Gastrocnemius medialis (tissue), 4 donors: Measurements from ENCODE around the gene LANCL2. TPM values are rescaled to one million over a fixed set of nuclear protein-coding genes. Genes with fewer than 3 reads are reported as not detected.

Experiments
- ATAC-seq, 2 donors: fragments of 150-250 bp; one replicate each; pipeline ENCODE4 v1.9.1; 2016
- DNase-seq, 2 donors: peaks; one replicate each; pipeline ENCODE4 v3.0.0-alpha.2; 2019
- H3K27ac ChIP-seq, 4 donors: fragments of 200-600 bp; sonication (generic); 1 replicate in 1 of 4; 2 replicates in 3 of 4; pipeline ENCODE4 v1.5.1; 2016 to 2018; ENCODE audit warnings: mild to moderate bottlenecking in 2 of 4, moderate library complexity in 1 of 4
- H3K27me3 ChIP-seq, 3 donors: fragments of 200-600 bp; sonication (generic) in 2 of 3; 1 replicate in 1 of 3; 2 replicates in 2 of 3; pipeline versions ENCODE4 v1.5.1 to v1.6.0; 2016 to 2019; ENCODE audit warnings: mild to moderate bottlenecking in 1 of 3, moderate library complexity in 1 of 3
- H3K36me3 ChIP-seq, 2 donors: fragments of 200-600 bp; sonication (generic) in 1 of 2; one replicate each; pipeline ENCODE4 v1.5.1; 2017 to 2018
- H3K4me1 ChIP-seq, 2 donors: fragments of 200-600 bp; sonication (generic) in 1 of 2; one replicate each; pipeline ENCODE4 v1.5.1; 2016 to 2017; ENCODE audit warnings: mild to moderate bottlenecking in 2 of 2
- H3K4me3 ChIP-seq, 4 donors: fragments of 200-600 bp; sonication (generic) in 3 of 4; 1 replicate in 1 of 4; 2 replicates in 3 of 4; pipeline ENCODE4 v1.5.1; 2016 to 2019; ENCODE audit warnings: mild to moderate bottlenecking in 2 of 4
- H3K9me3 ChIP-seq, 3 donors: fragments of 200-600 bp; sonication (generic) in 2 of 3; 1 replicate in 1 of 3; 2 replicates in 2 of 3; pipeline ENCODE4 v1.5.1; 2016 to 2019
- POLR2A ChIP-seq, 2 donors: fragments of 450-650 bp; IDR thresholded peaks; one replicate each; pipeline ENCODE4 v1.6.1; 2017; ENCODE audit warnings: antibody characterized with exemption in 2 of 2, mild to moderate bottlenecking in 2 of 2, moderate library complexity in 2 of 2
- in situ Hi-C, 4 donors: fragments of 200-750 bp; cut with MboI; loops; one replicate each; pipeline versions ENCODE4 v1.15.0 to v1.8.0; 2017; ENCODE audit warnings: low sequenced_read_pairs in 4 of 4
- intact Hi-C: fragments of 100-400 bp; cut with DNase I; formaldehyde crosslinking; loops from one replicate; pipeline ENCODE4 v1.15.1; 2023; ENCODE audit warnings: low total_unique reads
- total RNA-seq, 4 donors: library from RNA; depleted of rRNA; stranded (reverse); fragments of >200 nt; gene quantifications; one replicate each; pipeline versions ENCODE4 v1.1.0 to v1.2.3, GENCODE V29; 2016
- TF ChIP-seq, protein P1 (sequence below), 5 experiments: fragments of 450-650 bp in 3 of 5; fragments of 200-600 bp in 2 of 5; sonication (generic) in 2 of 5; IDR thresholded peaks in 4 of 5; conservative IDR thresholded peaks in 1 of 5; 1 replicate in 4 of 5; 2 replicates in 1 of 5; pipeline ENCODE4 v1.5.1; 2016 to 2019; ENCODE audit warnings: antibody characterized with exemption in 5 of 5, mild to moderate bottlenecking in 3 of 5, moderate library complexity in 3 of 5

Gene LANCL2
- total RNA-seq, 4 donors from 2014 or later: 5.1 to 13.0 (median 7.4) TPM

DNA sequence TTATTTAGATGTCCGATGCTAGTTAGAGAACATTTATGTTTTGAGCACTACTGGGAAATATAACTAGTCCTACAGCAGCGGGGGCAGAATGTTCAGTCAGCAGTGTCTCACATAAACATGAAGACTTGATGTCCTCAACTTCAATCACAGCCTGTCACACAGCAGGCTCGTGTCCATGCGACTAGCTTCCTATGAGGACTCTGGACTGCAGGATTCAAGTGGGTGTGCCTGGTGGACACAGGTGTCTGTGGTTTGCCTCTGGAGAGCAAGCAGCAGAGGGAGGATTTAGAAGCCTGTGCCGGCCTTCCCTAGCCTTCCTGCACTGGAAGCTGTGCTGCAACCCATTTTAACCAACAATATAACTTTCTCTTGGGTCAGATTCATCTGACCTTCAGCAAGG, 30.0 kb upstream of the LANCL2 start:
- Histone ChIP-seq H3K4me3 (no peak overlapping the region), H3K9me3 (no peaks in the 10 kb centered on the region), H3K36me3 (no peaks in the 10 kb centered on the region), H3K27ac (no peak overlapping the region), H3K4me1 (no peaks in the 10 kb centered on the region), H3K27me3 (no peaks in the 10 kb centered on the region)
- in situ Hi-C loops: no loop called here
- ATAC-seq: no peak
- no peak for TF ChIP-seq POLR2A (IDR thresholded peaks at IDR 0.05)
- TF ChIP-seq, protein P1, sequence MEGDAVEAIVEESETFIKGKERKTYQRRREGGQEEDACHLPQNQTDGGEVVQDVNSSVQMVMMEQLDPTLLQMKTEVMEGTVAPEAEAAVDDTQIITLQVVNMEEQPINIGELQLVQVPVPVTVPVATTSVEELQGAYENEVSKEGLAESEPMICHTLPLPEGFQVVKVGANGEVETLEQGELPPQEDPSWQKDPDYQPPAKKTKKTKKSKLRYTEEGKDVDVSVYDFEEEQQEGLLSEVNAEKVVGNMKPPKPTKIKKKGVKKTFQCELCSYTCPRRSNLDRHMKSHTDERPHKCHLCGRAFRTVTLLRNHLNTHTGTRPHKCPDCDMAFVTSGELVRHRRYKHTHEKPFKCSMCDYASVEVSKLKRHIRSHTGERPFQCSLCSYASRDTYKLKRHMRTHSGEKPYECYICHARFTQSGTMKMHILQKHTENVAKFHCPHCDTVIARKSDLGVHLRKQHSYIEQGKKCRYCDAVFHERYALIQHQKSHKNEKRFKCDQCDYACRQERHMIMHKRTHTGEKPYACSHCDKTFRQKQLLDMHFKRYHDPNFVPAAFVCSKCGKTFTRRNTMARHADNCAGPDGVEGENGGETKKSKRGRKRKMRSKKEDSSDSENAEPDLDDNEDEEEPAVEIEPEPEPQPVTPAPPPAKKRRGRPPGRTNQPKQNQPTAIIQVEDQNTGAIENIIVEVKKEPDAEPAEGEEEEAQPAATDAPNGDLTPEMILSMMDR (IDR thresholded peaks at IDR 0.05 in 4 of 5, conservative IDR thresholded peaks at IDR 0.05 in 1 of 5): no peak
- DNase-seq: no peak
- intact Hi-C loops: no loop called here

DNA sequence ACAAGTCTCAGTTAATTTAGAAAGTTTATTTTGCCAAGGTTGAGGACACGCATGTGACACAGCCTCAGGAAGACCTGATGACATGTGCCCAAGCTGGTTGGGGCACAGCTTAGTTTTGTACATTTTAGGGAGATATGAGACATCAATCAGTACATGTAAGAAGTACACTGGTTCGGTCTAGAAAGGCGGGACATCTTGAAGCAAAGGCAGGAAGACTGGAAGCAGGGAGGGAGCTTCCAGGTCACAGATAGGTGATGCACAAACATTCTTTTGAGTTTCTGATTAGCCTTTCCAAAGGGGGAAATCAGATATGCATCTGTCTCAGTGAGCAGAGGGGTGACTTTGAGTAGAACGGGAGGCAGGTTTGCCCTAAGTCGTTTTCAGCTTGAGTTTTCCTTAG, 29.4 kb upstream of the LANCL2 start:
- Histone ChIP-seq H3K9me3 (no peaks in the 10 kb centered on the region), H3K4me1 (no peaks in the 10 kb centered on the region), H3K27ac (no peak overlapping the region), H3K36me3 (no peaks in the 10 kb centered on the region), H3K4me3 (no peak overlapping the region), H3K27me3 (no peaks in the 10 kb centered on the region)
- ATAC-seq (no peak), DNase-seq (no peak)
- TF ChIP-seq, protein P1 (IDR thresholded peaks at IDR 0.05 in 4 of 5, conservative IDR thresholded peaks at IDR 0.05 in 1 of 5): no peak
- no peak for TF ChIP-seq POLR2A (IDR thresholded peaks at IDR 0.05)
- intact Hi-C loops (no loop called here), in situ Hi-C loops (no loop called here)

DNA sequence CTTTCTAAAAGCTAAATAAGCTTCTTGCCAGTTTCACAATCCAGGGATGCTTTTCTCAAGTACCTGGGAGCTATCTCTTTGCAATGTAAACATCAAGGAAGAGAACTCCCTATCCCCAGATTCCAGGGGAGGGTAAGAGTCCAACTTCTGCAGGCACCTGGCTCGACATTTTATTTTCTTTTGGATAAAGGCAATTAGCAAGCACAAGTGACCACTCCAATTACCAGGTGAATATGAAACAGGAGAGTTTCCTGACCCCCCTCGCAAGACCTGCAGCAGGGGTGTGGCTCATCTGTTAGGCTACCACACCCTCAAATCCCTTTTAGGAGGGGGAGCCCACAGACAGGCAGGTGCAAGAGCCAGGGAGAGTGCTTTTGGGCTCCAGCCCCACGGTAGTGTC, 28.6 kb upstream of the LANCL2 start:
- Histone ChIP-seq H3K4me1 (no peaks in the 10 kb centered on the region), H3K27me3 (no peaks in the 10 kb centered on the region), H3K4me3 (no peak overlapping the region), H3K9me3 (no peaks in the 10 kb centered on the region), H3K36me3 (no peaks in the 10 kb centered on the region), H3K27ac (no peak overlapping the region)
- DNase-seq (no peak), ATAC-seq (no peak)
- in situ Hi-C loops: no loop called here
- intact Hi-C loops: no loop called here
- no peak for TF ChIP-seq POLR2A (IDR thresholded peaks at IDR 0.05)
- TF ChIP-seq, protein P1 (IDR thresholded peaks at IDR 0.05 in 4 of 5, conservative IDR thresholded peaks at IDR 0.05 in 1 of 5): no peak

DNA sequence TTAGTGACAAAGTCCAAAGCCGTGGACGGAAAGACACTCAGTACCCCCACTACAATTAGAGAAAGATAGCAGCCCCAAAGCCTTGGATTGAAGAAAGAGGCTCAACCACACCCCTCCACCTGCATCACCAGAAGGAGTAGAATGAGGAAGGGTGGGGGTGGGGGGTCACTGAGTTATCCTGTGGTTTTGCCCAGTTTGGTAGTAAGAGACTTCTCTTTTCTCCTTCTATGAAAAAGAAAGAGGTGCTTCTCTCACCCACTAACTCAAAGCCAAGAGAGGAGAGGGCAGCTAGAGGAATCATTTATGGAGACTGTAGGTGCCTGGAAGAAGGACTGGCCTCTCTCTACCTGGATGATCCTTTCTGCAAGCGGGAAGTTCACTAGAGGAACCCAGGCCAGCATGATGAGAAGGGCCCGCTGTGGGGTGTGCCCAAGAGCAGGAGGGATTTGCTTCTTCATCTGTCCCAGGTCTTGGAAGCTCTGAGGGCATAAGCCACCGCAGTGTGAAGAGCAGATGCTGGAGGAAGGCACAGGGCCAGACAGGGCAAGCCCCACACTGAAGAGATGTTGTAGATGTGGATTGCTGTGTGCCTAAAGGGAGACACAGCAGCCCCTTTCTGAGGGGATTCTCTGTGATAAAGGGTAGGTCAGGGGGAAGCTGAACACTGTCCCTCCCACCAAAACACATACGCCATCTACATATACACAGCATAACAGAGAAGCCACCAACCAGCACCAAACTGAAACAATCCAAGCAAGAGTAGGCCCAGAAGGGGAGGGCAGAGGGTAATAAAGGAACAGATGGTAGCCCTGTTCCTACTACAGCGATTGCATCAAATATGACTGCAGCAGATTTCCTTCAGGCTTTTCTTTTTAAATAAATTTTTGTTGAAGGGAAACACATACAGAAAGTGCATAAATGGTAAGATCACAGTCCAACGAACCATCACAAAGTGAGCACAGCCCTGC, 25.8 kb upstream of the LANCL2 start:
- intact Hi-C loops: no loop called here
- TF ChIP-seq POLR2A (IDR thresholded peaks at IDR 0.05): no peak
- TF ChIP-seq, protein P1 (IDR thresholded peaks at IDR 0.05 in 4 of 5, conservative IDR thresholded peaks at IDR 0.05 in 1 of 5): no peak
- no peak for ATAC-seq
- H3K4me3 ChIP-seq: no peak overlapping the region
- in situ Hi-C loops: no loop called here
- no peaks in the 10 kb centered on the region for H3K4me1 ChIP-seq
- DNase-seq: no peak
- H3K36me3 ChIP-seq: no peaks in the 10 kb centered on the region
- no peaks in the 10 kb centered on the region for H3K27me3 ChIP-seq
- no peaks in the 10 kb centered on the region for H3K9me3 ChIP-seq
- H3K27ac ChIP-seq: no peak overlapping the region
